NCI-H69 (cell line): ENCODE data around the gene AK4.
"Not testable (repeated sequence)": the region's sequence is repeated elsewhere in the genome, so short reads cannot be mapped to it uniquely, and the experiment has no call there.

Source experiments
- DNase-seq: peaks from one replicate; lab custom pipeline; 2025; lab: John Stamatoyannopoulos, UW

The AK4 gene

DNA sequence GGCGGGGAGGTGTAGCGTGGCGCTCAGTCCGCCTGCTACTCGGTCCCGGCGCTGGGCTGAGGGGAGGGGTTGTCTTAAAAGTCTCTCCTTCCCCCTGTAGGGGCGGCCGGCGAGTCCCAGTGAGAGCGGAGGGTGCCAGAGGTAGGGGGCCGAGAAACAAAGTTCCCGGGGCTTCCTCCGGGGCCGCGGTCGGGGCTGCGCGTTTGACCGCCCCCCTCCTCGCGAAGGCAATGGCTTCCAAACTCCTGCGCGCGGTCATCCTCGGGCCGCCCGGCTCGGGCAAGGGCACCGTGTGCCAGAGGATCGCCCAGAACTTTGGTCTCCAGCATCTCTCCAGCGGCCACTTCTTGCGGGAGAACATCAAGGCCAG, at the start of gene AK4:
Gene AK4 (plus strand): TSS at position 26 of the 370 bp plus-strand sequence. CDS start 205 bp downstream, at position 231.
- not testable (repeated sequence) for DNase-seq

- no peak for DNase-seq
Measured at GRCh38 chr1:65103807-65104206, 44.2 kb upstream of the AK4 start.

DNA sequence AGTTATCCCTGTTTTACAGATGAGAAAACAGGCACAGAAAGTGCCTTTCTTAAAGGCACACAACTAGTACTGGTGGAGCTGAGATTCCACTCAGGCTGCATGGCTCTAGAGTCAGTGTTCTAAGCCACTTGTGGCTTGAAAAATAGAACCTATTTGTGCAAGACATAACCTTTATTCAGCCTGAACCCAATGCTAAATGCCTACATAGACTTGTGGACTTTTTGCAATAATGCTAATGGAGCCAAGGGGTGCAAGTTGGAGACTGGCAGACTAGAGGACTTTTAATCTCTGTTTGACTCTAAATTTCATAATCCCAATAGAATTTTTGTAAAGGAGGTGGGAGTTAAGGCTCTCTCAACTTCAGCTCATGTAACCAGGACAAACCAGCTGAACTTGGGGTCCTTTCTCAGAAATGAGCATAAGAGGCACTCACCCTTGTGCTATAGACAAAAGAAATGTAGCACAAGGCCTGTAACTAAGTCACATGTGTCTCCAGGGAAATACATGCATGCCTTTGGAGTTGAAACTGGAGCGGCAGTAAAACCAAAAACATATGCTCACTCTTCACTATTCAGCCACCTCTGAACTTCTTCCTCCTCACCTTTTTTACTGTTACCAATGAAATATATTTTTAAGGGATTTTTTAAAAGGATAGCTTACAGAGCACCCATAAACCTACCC, 43.0 kb upstream of the AK4 start:
- DNase-seq, result no peak

GRCh38 chr1:65105596-65105995, 42.4 kb upstream of the AK4 start:
- no peak for DNase-seq

DNA sequence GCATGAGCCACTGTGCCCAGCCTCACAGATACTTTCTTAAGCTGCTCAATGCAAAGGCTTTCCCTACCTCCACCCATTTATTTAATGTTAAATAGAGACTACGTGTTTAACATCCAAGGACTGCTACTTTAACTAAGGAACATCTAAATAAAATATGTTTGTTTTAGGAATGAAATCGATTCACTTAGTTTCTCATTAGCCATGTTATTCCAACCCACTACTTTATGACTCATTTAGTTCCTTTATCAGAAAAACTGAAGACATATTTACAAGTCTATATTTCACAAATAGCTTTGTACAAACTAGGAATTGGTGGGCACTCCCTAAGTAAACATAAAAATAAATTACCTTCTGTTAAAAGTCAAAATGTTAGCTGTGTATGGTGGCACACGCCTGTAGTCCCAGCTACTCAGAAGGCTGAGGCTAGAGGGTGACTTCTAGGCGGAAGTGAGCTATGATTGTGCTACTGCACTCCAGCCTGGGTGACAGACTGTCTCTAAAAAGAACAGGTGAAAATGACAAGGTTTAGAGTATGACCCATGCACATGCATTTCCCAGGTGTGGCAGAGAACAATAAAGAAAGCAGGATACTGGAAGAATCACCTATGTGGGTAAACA, 39.9 kb upstream of the AK4 start:
- DNase-seq, result peak; percentile 82

GRCh38 chr1:65109487-65109886, 38.5 kb upstream of the AK4 start:
- peak; percentile 21 for DNase-seq

DNA sequence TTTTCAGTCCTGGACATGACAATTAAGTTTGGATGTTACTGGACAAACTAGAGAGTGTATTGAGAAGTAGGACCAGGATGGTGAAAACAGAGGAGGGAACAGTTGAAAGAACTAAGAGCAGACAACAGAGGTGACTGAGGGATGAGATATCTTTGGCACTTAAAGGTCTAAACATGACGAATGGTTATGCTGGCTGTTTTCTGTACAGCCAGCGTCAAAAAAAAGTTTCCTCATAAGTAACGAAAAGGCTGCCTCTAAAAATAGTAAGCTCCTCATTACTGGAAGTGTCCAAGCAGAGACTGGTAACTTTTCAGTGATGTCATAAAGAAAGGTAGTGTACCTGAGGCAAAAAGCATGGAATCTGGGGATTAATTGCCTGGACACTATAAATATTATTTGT, 35.2 kb upstream of the AK4 start:
- DNase-seq, result no peak

- DNase-seq, result no peak
Measured at GRCh38 chr1:65113298-65113697, 34.7 kb upstream of the AK4 start.

GRCh38 chr1:65114322-65114721, 33.7 kb upstream of the AK4 start:
- peak; percentile 62 for DNase-seq

- no peak for DNase-seq
Measured at GRCh38 chr1:65119951-65120350, 28.1 kb upstream of the AK4 start.

DNA sequence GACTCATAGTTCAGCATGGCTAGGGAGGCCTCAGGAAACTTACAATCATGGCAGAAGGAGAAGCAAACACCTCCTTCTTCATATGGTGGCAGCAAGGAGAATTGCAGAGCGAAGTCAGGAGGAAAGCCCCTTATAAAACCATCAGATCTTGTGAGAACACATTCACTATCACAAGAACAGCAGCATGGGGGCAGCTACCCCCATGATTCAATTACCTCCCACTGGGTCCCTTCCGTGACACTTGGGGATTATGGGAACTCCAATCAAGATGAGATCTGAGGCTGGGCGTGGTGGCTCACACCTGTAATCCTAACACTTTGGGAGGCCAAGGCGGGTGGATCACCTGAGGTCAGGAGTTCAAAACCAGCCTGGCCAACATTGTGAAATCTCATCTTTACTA, 18.9 kb upstream of the AK4 start:
- DNase-seq, result not testable (repeated sequence)

- DNase-seq, result no peak
Measured at GRCh38 chr1:65138524-65138923, 9.5 kb upstream of the AK4 start.

DNA sequence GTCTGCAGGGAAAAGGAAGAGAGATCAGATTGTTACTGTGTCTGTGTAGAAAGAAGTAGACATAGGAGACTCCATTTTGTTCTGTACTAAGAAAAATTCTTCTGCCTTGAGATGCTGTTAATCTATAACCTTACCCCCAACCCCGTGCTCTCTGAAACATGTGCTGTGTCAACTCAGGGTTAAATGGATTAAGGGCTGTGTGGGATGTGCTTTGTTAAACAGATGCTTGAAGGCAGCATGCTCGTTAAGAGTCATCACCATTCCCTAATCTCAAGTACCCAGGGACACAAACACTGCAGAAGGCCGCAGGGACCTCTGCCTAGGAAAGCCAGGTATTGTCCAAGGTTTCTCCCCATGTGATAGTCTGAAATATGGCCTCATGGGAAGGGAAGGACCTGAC, 8.2 kb upstream of the AK4 start:
- not testable (repeated sequence) for DNase-seq

- no peak for DNase-seq
Measured at GRCh38 chr1:65141394-65141793, 6.6 kb upstream of the AK4 start.

- no peak for DNase-seq
Measured at GRCh38 chr1:65141918-65142317, 6.1 kb upstream of the AK4 start.

DNA sequence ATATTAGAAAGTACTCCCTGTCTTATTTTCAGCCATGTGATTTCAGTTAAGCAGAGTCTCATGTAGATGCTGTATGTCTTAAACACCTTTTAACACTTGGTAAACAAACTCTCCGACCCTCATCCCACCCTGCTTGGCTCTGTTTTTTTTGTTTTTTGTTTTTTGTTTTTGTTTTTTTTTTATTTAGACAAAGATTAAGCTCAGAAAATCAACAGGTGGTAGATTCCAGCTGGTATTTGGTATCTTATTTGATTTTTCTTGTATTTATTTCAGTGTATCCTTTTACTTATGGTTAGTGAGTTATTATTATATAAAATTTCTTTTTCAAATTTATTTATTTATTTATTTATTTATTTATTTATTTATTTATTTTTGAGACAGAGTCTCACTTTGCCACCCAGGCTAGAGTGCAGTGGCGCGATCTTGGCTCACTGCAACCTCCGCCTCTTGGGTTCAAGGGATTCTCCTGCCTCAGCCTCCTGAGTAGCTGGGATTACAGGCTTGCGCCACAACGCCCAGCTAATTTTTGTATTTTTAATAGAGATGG, 4.8 kb upstream of the AK4 start:
- DNase-seq, result not testable (repeated sequence)

- DNase-seq, result no peak
Measured at GRCh38 chr1:65146908-65147423, 1.0 kb upstream of the AK4 start.

- DNase-seq, result peak; percentile 55
Measured at GRCh38 chr1:65147424-65148177, 402 bp upstream of the AK4 start.

GRCh38 chr1:65148548-65149350, 746 bp downstream of the AK4 start:
- peak; percentile 57 for DNase-seq

- DNase-seq, result peak; percentile 46
Measured at GRCh38 chr1:65149351-65150107, 1.5 kb downstream of the AK4 start.

DNA sequence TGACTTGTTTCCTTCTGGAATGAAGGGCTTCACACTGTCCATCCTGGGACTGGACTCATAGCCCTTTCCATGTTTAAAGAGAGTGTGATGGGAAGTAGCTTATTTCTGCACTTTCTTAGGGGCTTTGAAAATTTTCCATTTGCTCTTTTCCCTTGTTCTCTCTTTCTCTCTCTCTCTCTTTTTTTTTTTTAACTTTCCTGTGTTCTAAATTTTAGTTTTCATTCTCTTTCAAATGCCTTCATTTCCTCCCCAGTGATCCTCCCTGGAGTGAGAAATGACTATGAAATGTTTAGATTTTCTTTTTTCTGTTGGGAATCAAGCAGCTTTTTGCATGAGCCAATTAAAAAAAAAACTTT, 2.1 kb downstream of the AK4 start:
- DNase-seq, result no peak
